CD8-positive, alpha-beta memory T cell (primary cell): ENCODE measurements around the gene CRYBA2. TPM values are rescaled to one million over a fixed set of nuclear protein-coding genes. Genes with fewer than 3 reads are reported as not detected.

Experiments
- CTCF ChIA-PET: fragments of 350-600 bp; sonication (Branson Sonifier 250); formaldehyde crosslinking; loops from one replicate; lab custom pipeline; 2021; ENCODE audit warnings: antibody characterized with exemption; lab: Charles Lee
- POLR2A ChIA-PET: fragments of 350-600 bp; sonication (Branson Sonifier 250); formaldehyde crosslinking; loops from one replicate; lab custom pipeline; 2021; ENCODE audit warnings: antibody characterized with exemption; lab: Charles Lee
- DNase-seq, 5 donors: peaks; one replicate each; pipeline versions ENCODE4 v3.0.0 to v3.0.0-alpha.2; 2020 to 2022; ENCODE audit warnings: mixed read lengths in 1 of 5
- H3K27ac ChIP-seq: one replicate; pipeline ENCODE4 v1.7.0; 2013; ENCODE audit warnings: low read depth, mild to moderate bottlenecking, low read length, moderate library complexity
- H3K27me3 ChIP-seq: 2 replicates; pipeline ENCODE4 v1.7.0; 2013; ENCODE audit warnings: low read length, mild to moderate bottlenecking; ENCODE audit not compliant: insufficient read depth, poor library complexity, severe bottlenecking
- H3K36me3 ChIP-seq: 2 replicates; pipeline ENCODE4 v1.7.0; 2013; ENCODE audit warnings: mild to moderate bottlenecking, low read length, moderate library complexity; ENCODE audit not compliant: insufficient read depth
- H3K4me1 ChIP-seq: 2 replicates; pipeline ENCODE4 v1.7.0; 2013; ENCODE audit warnings: mild to moderate bottlenecking, low read length, moderate library complexity; ENCODE audit not compliant: insufficient read depth
- H3K4me3 ChIP-seq: 2 replicates; pipeline ENCODE4 v1.7.0; 2013; ENCODE audit warnings: mild to moderate bottlenecking, low read length
- H3K9me3 ChIP-seq: 2 replicates; pipeline ENCODE4 v1.7.0; 2013; ENCODE audit warnings: mild to moderate bottlenecking, low read length
- H3K27ac Mint-ChIP-seq, 8 donors: one replicate each; pipeline ENCODE4 v1.8.0; 2020 to 2021; ENCODE audit warnings: mixed read lengths in 8 of 8, mild to moderate bottlenecking in 6 of 8, inconsistent platforms in 3 of 8, moderate library complexity in 3 of 8
- H3K27me3 Mint-ChIP-seq, 2 donors: one replicate each; pipeline ENCODE4 v1.8.0; 2020 to 2021; ENCODE audit warnings: mixed read lengths in 2 of 2, mild to moderate bottlenecking in 1 of 2, moderate library complexity in 1 of 2
- H3K36me3 Mint-ChIP-seq, 3 donors: one replicate each; pipeline ENCODE4 v1.8.0; 2020 to 2021; ENCODE audit warnings: mixed read lengths in 3 of 3, inconsistent platforms in 1 of 3, mild to moderate bottlenecking in 1 of 3
- H3K4me1 Mint-ChIP-seq, 3 donors: one replicate each; pipeline ENCODE4 v1.8.0; 2020 to 2021; ENCODE audit warnings: mixed read lengths in 3 of 3, inconsistent platforms in 1 of 3, mild to moderate bottlenecking in 1 of 3
- H3K4me3 Mint-ChIP-seq, 7 donors: one replicate each; pipeline ENCODE4 v1.8.0; 2020 to 2021; ENCODE audit warnings: mixed read lengths in 7 of 7, mild to moderate bottlenecking in 6 of 7, moderate library complexity in 4 of 7, inconsistent platforms in 2 of 7
- H3K9me3 Mint-ChIP-seq, 5 donors: one replicate each; pipeline ENCODE4 v1.8.0; 2020 to 2022; ENCODE audit warnings: mixed read lengths in 5 of 5, mild to moderate bottlenecking in 3 of 5, moderate library complexity in 2 of 5, inconsistent platforms in 1 of 5
- polyA plus RNA-seq: library from polyadenylated mRNA; unstranded; fragments of 300-500 nt; fragmentation: Illumina TruSeq; gene quantifications from one replicate; pipeline ENCODE4 v1.2.3, GENCODE V29; 2021
- total RNA-seq, 2 experiments: library from RNA; stranded (reverse); gene quantifications; one replicate each; pipeline ENCODE4 v1.2.3, GENCODE V29; 2021

Gene CRYBA2
- total and polyA plus RNA-seq, 3 experiments from 2014 or later = not detected

DNA sequence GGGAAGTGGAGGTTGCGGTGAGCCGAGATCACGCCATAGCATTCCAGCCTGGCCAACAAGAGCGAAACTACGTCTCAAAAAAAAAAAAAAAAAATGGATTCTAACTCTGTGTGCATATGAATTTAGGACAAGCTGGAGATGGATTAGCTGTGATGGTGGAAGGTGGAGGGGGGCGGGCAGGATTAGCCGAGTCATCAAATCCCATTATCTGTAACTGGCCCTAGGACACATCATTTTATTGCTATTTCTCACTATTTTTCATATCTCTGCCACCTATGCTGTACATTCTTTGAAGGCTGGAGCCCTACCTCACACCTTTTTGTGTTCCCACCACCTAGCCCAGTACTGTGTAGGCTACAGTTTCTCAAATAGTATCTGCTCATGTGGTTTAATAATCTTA lies 41.1 kb downstream of the CRYBA2 start:
- Histone ChIP-seq H3K9me3 (no peaks in the 10 kb centered on the region), H3K4me3 (no peak overlapping the region), H3K36me3 (no peaks in the 10 kb centered on the region), H3K27me3 (peaks cover 4% of the 10 kb centered on the region), H3K27ac (no peak overlapping the region), H3K4me1 (no peaks in the 10 kb centered on the region)
- ChIA-PET POLR2A (no interaction called here), CTCF (interaction anchor here (0.9 kb wide), 1 partner anchor 10 kb away, joined by 3 read pairs; no protein-coding TSS in a partner anchor)
- Mint-ChIP-seq H3K4me3 (no peak overlapping the region), H3K4me1 (no peaks in the 10 kb centered on the region), H3K9me3 (no peaks in the 10 kb centered on the region), H3K27me3 (peaks cover 23 to 71% of the 10 kb centered on the region in 2 donors), H3K36me3 (no peaks in the 10 kb centered on the region), H3K27ac (no peak overlapping the region)
- no peak for DNase-seq

DNA sequence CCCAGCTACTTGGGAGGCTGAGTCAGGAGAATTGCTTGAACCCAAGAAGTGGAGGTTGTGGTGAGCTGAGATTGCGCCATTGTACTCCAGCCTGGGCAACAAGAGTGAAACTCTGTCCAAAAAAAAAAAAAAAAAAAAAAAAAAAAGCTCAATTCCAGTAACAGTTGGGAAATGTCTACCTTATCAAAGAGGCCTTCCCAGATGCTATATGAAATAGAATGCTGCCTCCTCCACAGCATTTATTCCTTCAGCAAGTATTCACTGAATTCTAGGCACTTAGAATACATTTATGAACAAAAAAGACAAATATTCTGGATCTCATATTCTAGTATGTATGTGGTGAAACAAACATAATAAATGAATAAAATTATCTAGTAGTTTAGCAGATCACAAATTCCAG lies 46.6 kb downstream of the CRYBA2 start:
- H3K9me3 Mint-ChIP-seq = peaks cover 0 to 2% (median 0%) of the 10 kb centered on the region in 5 donors
- DNase-seq = no peak
- peaks cover 38 to 64% of the 10 kb centered on the region in 2 donors for H3K27me3 Mint-ChIP-seq
- no peaks in the 10 kb centered on the region for H3K36me3 Mint-ChIP-seq
- no peaks in the 10 kb centered on the region for H3K9me3 ChIP-seq
- peaks cover 16% of the 10 kb centered on the region for H3K27me3 ChIP-seq
- no peak overlapping the region for H3K27ac ChIP-seq
- H3K4me1 ChIP-seq = no peaks in the 10 kb centered on the region
- no peak overlapping the region for H3K27ac Mint-ChIP-seq
- H3K4me3 ChIP-seq = no peak overlapping the region
- H3K4me1 Mint-ChIP-seq = no peaks in the 10 kb centered on the region
- H3K4me3 Mint-ChIP-seq = no peak overlapping the region
- POLR2A ChIA-PET = no interaction called here
- CTCF ChIA-PET = no interaction called here
- H3K36me3 ChIP-seq = no peaks in the 10 kb centered on the region

DNA sequence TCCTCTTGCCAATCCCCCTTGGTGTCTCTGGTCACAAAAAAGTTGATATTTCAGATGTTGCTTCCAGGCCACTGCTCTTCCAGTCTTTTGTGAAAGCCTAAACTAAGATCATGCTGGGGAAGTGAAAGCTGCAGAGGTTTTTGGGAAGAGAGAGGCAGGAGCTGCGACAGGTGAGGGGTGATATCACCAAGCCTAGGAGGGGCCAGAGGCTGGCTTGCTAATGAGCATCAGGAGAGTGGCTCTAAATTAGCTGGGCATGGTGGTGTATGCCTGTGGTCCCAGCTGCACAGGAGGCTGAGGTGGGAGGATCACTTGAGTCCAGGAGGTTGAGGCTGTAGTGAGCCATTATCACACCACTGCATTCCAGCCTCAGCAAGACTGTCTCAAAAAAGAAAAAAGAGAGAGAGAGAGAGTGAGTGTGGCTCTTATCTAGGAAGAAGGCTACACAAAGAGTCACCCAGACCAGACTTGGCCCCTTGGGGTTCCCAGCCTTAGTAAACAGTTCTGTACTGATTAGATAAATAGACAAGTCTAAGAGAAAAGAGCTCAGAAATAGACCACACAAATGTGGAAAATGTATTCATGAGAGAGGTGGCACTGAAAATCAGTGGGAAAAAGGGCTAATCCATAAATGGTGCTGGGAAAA lies 48.3 kb downstream of the CRYBA2 start:
- H3K27me3 ChIP-seq = peaks cover 12% of the 10 kb centered on the region
- H3K27ac ChIP-seq = no peak overlapping the region
- no peaks in the 10 kb centered on the region for H3K36me3 ChIP-seq
- ChIA-PET CTCF (no interaction called here), POLR2A (no interaction called here)
- Mint-ChIP-seq H3K9me3 (peaks cover 0 to 2% (median 0%) of the 10 kb centered on the region in 5 donors), H3K27me3 (peaks cover 30 to 61% of the 10 kb centered on the region in 2 donors), H3K36me3 (no peaks in the 10 kb centered on the region), H3K4me1 (no peaks in the 10 kb centered on the region), H3K27ac (no peak overlapping the region), H3K4me3 (no peak overlapping the region)
- H3K4me1 ChIP-seq = no peaks in the 10 kb centered on the region
- H3K4me3 ChIP-seq = no peak overlapping the region
- no peaks in the 10 kb centered on the region for H3K9me3 ChIP-seq
- DNase-seq = no peak

Other genes with a start within 250 kb of the CRYBA2 start
- 1 to 10 TPM; 1.2 TPM for gene CYP27A1, start 211.3 kb downstream of the CRYBA2 start, total RNA-seq
- not detected for gene CYP27A1, start 211.3 kb downstream of the CRYBA2 start, polyA plus RNA-seq
- not detected for gene PRKAG3, start 161.6 kb downstream of the CRYBA2 start, total RNA-seq
- gene PRKAG3, start 161.6 kb downstream of the CRYBA2 start, polyA plus RNA-seq = not detected
- under 1 TPM; 0.27 to 0.42 TPM for gene WNT6, start 133.6 kb downstream of the CRYBA2 start, total RNA-seq
- gene WNT6, start 133.6 kb downstream of the CRYBA2 start, polyA plus RNA-seq = 0.39 TPM
- gene WNT10A, start 112.6 kb downstream of the CRYBA2 start, total RNA-seq = 1 to 10 TPM; 1.0 to 1.5 TPM
- 1.1 TPM for gene WNT10A, start 112.6 kb downstream of the CRYBA2 start, polyA plus RNA-seq
- not detected for gene CDK5R2, start 33.8 kb downstream of the CRYBA2 start, total RNA-seq
- not detected for gene CDK5R2, start 33.8 kb downstream of the CRYBA2 start, polyA plus RNA-seq
- not detected for gene FEV, start 8.2 kb downstream of the CRYBA2 start, total RNA-seq
- not detected for gene FEV, start 8.2 kb downstream of the CRYBA2 start, polyA plus RNA-seq
- not detected for gene CFAP65, start 48.1 kb upstream of the CRYBA2 start, total RNA-seq
- gene CFAP65, start 48.1 kb upstream of the CRYBA2 start, polyA plus RNA-seq = not detected
- not detected for gene IHH, start 67.5 kb upstream of the CRYBA2 start, total RNA-seq
- gene IHH, start 67.5 kb upstream of the CRYBA2 start, polyA plus RNA-seq = not detected
- gene NHEJ1, start 167.4 kb upstream of the CRYBA2 start, total RNA-seq = 10 to 100 TPM; 22.4 to 24.5 TPM
- gene NHEJ1, start 167.4 kb upstream of the CRYBA2 start, polyA plus RNA-seq = 26.3 TPM
- 1 to 10 TPM; 2.3 to 2.6 TPM for gene SLC23A3, start 176.6 kb upstream of the CRYBA2 start, total RNA-seq
- not detected for gene SLC23A3, start 176.6 kb upstream of the CRYBA2 start, polyA plus RNA-seq
- gene CNPPD1, start 183.5 kb upstream of the CRYBA2 start, total RNA-seq = 10 to 100 TPM; 66.2 to 67.0 TPM
- gene CNPPD1, start 183.5 kb upstream of the CRYBA2 start, polyA plus RNA-seq = 74.3 TPM
- gene RETREG2, start 184.9 kb upstream of the CRYBA2 start, total RNA-seq = 10 to 100 TPM; 67.6 to 76.1 TPM
- gene RETREG2, start 184.9 kb upstream of the CRYBA2 start, polyA plus RNA-seq = 65.9 TPM
- gene ZFAND2B, start 213.4 kb upstream of the CRYBA2 start, total RNA-seq = 10 to 100 TPM; 32.4 to 36.8 TPM
- gene ZFAND2B, start 213.4 kb upstream of the CRYBA2 start, polyA plus RNA-seq = 86.0 TPM
- 10 to 100 TPM; 22.1 to 22.8 TPM for gene ABCB6, start 225.5 kb upstream of the CRYBA2 start, total RNA-seq
- 2.1 TPM for gene ABCB6, start 225.5 kb upstream of the CRYBA2 start, polyA plus RNA-seq
- gene ATG9A, start 236.2 kb upstream of the CRYBA2 start, total RNA-seq = 10 to 100 TPM; 46.1 to 52.9 TPM
- 32.0 TPM for gene ATG9A, start 236.2 kb upstream of the CRYBA2 start, polyA plus RNA-seq
- gene ANKZF1, start 236.4 kb upstream of the CRYBA2 start, total RNA-seq = 10 to 100 TPM; 72.4 to 76.0 TPM
- gene ANKZF1, start 236.4 kb upstream of the CRYBA2 start, polyA plus RNA-seq = 32.5 TPM